HCT116 (cell line): ENCODE data around the gene RAP1GAP2. TPM values are rescaled to one million over a fixed set of nuclear protein-coding genes. Genes with fewer than 3 reads are reported as not detected.
"Not testable (repeated sequence)": the region's sequence is repeated elsewhere in the genome, so short reads cannot be mapped to it uniquely, and the experiment has no call there.

ENCODE experiments used
- ATAC-seq: fragments of 200-7000 bp; cut with Tn5 transposase; 2 replicates; pipeline ENCODE4 v1.9.1; 2020; ENCODE audit warnings: mild to moderate bottlenecking, moderate library complexity
- BruUV-seq: library from RNA; stranded (reverse); fragments of 400-500 nt; replicated peaks from 2 replicates; lab custom pipeline; 2021; lab: Mats Ljungman, UMichigan
- CTCF ChIA-PET: fragments of 300-600 bp; sonication (Branson Sonifier 250); formaldehyde crosslinking; loops from one replicate; lab custom pipeline; 2021; ENCODE audit warnings: antibody characterized with exemption; lab: Charles Lee
- POLR2A ChIA-PET: fragments of 300-600, 350-600 bp; sonication (Branson Sonifier 250); formaldehyde crosslinking; loops from one replicate; lab custom pipeline; 2021; ENCODE audit warnings: antibody characterized with exemption; lab: Charles Lee
- RAD21 ChIA-PET, 2 experiments: fragments of 300-600 bp; sonication (Branson Sonifier 250); formaldehyde crosslinking; loops; one replicate each; lab custom pipeline; 2023; ENCODE audit warnings: low total read pairs in 2 of 2; ENCODE audit not compliant: uncharacterized antibody in 2 of 2, unreplicated experiment in 2 of 2, low non-redundant PET in 1 of 2; lab: Charles Lee
- DNase-seq: peaks from one replicate; pipeline ENCODE4 v3.0.0-alpha.2; 2010; ENCODE audit warnings: low read depth, low spot score
- H2AFZ ChIP-seq: fragments of 200-600 bp; shearing (Covaris generic), sonication (generic); 2 replicates; pipeline ENCODE4 v1.6.1; 2017; ENCODE audit warnings: low read depth, mixed run types, mixed read lengths, antibody characterized with exemption, low read length; ENCODE audit not compliant: poor library complexity, severe bottlenecking
- H3K27ac ChIP-seq: 2 replicates; pipeline ENCODE4 v1.5.1; 2012; ENCODE audit warnings: low read depth, low read length
- H3K27me3 ChIP-seq: fragments of 200-600 bp; sonication (generic); 2 replicates; pipeline ENCODE4 v1.6.1; 2016; ENCODE audit warnings: mixed run types, low read length, mixed read lengths; ENCODE audit not compliant: insufficient read depth
- H3K36me3 ChIP-seq, 2 experiments: fragments of 200-500 bp in 1 of 2; fragments of 200-600 bp in 1 of 2; sonication (Bioruptor generic) in 1 of 2; sonication (generic) in 1 of 2; 2 replicates each; pipeline versions ENCODE4 v1.5.1 to v1.6.1; 2014 to 2016; ENCODE audit warnings: low read length in 2 of 2, inconsistent platforms in 1 of 2, mixed read lengths in 1 of 2, mixed run types in 1 of 2; ENCODE audit not compliant: insufficient read depth in 2 of 2, control insufficient read depth in 1 of 2
- H3K4me1 ChIP-seq, 2 experiments: fragments of 200-600 bp in 1 of 2; sonication (generic) in 1 of 2; 2 replicates each; pipeline versions ENCODE4 v1.5.1 to v1.6.1; 2012 to 2017; ENCODE audit warnings: low read length in 2 of 2, inconsistent platforms in 1 of 2, mild to moderate bottlenecking in 1 of 2, mixed read lengths in 1 of 2, mixed run types in 1 of 2, moderate library complexity in 1 of 2; ENCODE audit not compliant: insufficient read depth in 2 of 2, control insufficient read depth in 1 of 2
- H3K4me2 ChIP-seq: fragments of 200-600 bp; sonication (generic); 2 replicates; pipeline ENCODE4 v1.6.1; 2017; ENCODE audit warnings: mixed run types, low read length, mixed read lengths
- H3K4me3 ChIP-seq, 2 experiments: fragments of 200-600 bp in 1 of 2; sonication (generic) in 1 of 2; replicated peaks in 1 of 2; 2 replicates each; pipeline ENCODE4 v1.5.1; 2011 to 2016; ENCODE audit warnings: low read length in 2 of 2, control low read depth in 1 of 2, low read depth in 1 of 2, mild to moderate bottlenecking in 1 of 2, mixed read lengths in 1 of 2, mixed run types in 1 of 2
- H3K79me2 ChIP-seq: fragments of 200-600 bp; sonication (generic); 2 replicates; pipeline ENCODE4 v1.6.1; 2017; ENCODE audit warnings: mild to moderate bottlenecking, mixed run types, low read length, moderate library complexity, mixed read lengths; ENCODE audit not compliant: insufficient read depth
- H3K9ac ChIP-seq: fragments of 200-600 bp; sonication (generic); 2 replicates; pipeline ENCODE4 v1.6.1; 2016; ENCODE audit warnings: low read length, mixed read lengths
- H3K9me2 ChIP-seq: fragments of 200-600 bp; sonication (generic), shearing (Covaris generic); 2 replicates; pipeline ENCODE4 v1.6.1; 2017; ENCODE audit warnings: mixed run types, mild to moderate bottlenecking, moderate library complexity; ENCODE audit not compliant: insufficient read depth
- H3K9me3 ChIP-seq, 2 experiments: fragments of 200-500 bp in 1 of 2; fragments of 200-600 bp in 1 of 2; sonication (Bioruptor generic) in 1 of 2; sonication (generic) in 1 of 2; 2 replicates each; pipeline ENCODE4 v1.6.1; 2014 to 2017; ENCODE audit warnings: low read length in 2 of 2, mixed read lengths in 2 of 2, inconsistent platforms in 1 of 2, low read depth in 1 of 2, mild to moderate bottlenecking in 1 of 2, mixed run types in 1 of 2, moderate library complexity in 1 of 2; ENCODE audit not compliant: control insufficient read depth in 1 of 2, insufficient read depth in 1 of 2
- H4K20me1 ChIP-seq: fragments of 200-600 bp; sonication (generic), shearing (Covaris generic); 2 replicates; pipeline ENCODE4 v1.6.1; 2017; ENCODE audit warnings: mixed run types, mild to moderate bottlenecking, moderate library complexity; ENCODE audit not compliant: insufficient read depth
- CBX3 ChIP-seq: IDR thresholded peaks from 2 replicates; pipeline ENCODE4 v1.6.1; 2012; ENCODE audit warnings: low read depth
- CEBPB ChIP-seq: IDR thresholded peaks from 2 replicates; pipeline ENCODE4 v1.6.1; 2012; ENCODE audit warnings: low read depth
- CTCF ChIP-seq, 3 experiments: fragments of 200-600 bp in 1 of 3; sonication (generic) in 1 of 3; IDR thresholded peaks in 2 of 3; conservative IDR thresholded peaks in 1 of 3; 2 replicates each; pipeline ENCODE4 v1.5.1; 2012 to 2017; ENCODE audit warnings: low read depth in 2 of 3, low read length in 2 of 3, antibody characterized with exemption in 1 of 3, borderline replicate concordance in 1 of 3, control low read depth in 1 of 3, mild to moderate bottlenecking in 1 of 3, mixed read lengths in 1 of 3, mixed run types in 1 of 3, moderate library complexity in 1 of 3; ENCODE audit not compliant: insufficient read depth in 1 of 3
- EGR1 ChIP-seq: IDR thresholded peaks from 2 replicates; pipeline ENCODE4 v1.6.1; 2012; ENCODE audit warnings: low read depth
- RAD21 ChIP-seq: IDR thresholded peaks from 2 replicates; pipeline ENCODE4 v1.6.1; 2012; ENCODE audit warnings: low read depth, mild to moderate bottlenecking
- YY1 ChIP-seq: IDR thresholded peaks from 2 replicates; pipeline ENCODE4 v1.6.1; 2011; ENCODE audit warnings: low read length, low read depth, moderate library complexity, mild to moderate bottlenecking; ENCODE audit not compliant: insufficient replicate concordance; ENCODE audit errors: extremely low read depth
- intact Hi-C: fragments of 100-400 bp; cut with micrococcal nuclease; formaldehyde crosslinking; loops from 2 replicates; pipeline ENCODE4 v1.10.0; 2022
- total RNA-seq: library from RNA; stranded (reverse); gene quantifications from one replicate; pipeline ENCODE4 v1.2.1, GENCODE V29; 2021; ENCODE audit not compliant: unreplicated experiment

RAP1GAP2 gene
- total RNA-seq, 1 experiment from 2014 or later: 54.6 TPM

- H3K9me3 ChIP-seq, H4K20me1 ChIP-seq, intact Hi-C loops, H3K4me3 ChIP-seq, ATAC-seq, H2AFZ ChIP-seq, H3K27me3 ChIP-seq, BruUV-seq, H3K36me3 ChIP-seq, RAD21 ChIA-PET, H3K27ac ChIP-seq, POLR2A ChIA-PET, DNase-seq, H3K9me2 ChIP-seq, H3K9ac ChIP-seq, H3K4me2 ChIP-seq, H3K79me2 ChIP-seq: not testable (repeated sequence)
- H3K4me1 ChIP-seq: peaks cover 11 to 18% of the 10 kb centered on the region in 2 experiments
- CTCF ChIA-PET: interaction anchor here (1.8 to 2.1 kb wide), 3 partner anchors 8 to 228 kb away, joined by 8 to 9 read pairs (median 8); no protein-coding TSS in a partner anchor
Measured at GRCh38 chr17:2785376-2785775, 10.9 kb upstream of the RAP1GAP2 start.

- H3K27ac ChIP-seq: no peak overlapping the region
- CTCF ChIA-PET: interaction anchor here (0.7 to 2.1 kb wide), 10 partner anchors 8 to 404 kb away, joined by 3 to 9 read pairs (median 3); no protein-coding TSS in a partner anchor
- no peak overlapping the region for H3K4me3 ChIP-seq
- peaks cover 11 to 18% of the 10 kb centered on the region in 2 experiments for H3K4me1 ChIP-seq
- DNase-seq: peak; percentile 84
- TF ChIP-seq RAD21: peak; percentile 88
- TF ChIP-seq EGR1: no peak
- peak; percentile 92 to 98 (median 95) for TF ChIP-seq CTCF (IDR thresholded peaks at IDR 0.05 in 2 of 3, conservative IDR thresholded peaks at IDR 0.05 in 1 of 3; ENCODE audit: borderline replicate concordance in 1 of 3, insufficient read depth in 1 of 3, low read depth in 2 of 3, low read length in 2 of 3)
- peak; percentile 93 for TF ChIP-seq YY1
- no peak for TF ChIP-seq CBX3
- TF ChIP-seq CEBPB: no peak
- TF ChIP-seq, all 23 proteins: peak for 3
- no TSS peak for BruUV-seq
- Histone ChIP-seq H3K36me3 (no peaks in the 10 kb centered on the region), H3K4me2 (peak overlapping the region; percentile 43), H3K9me2 (no peaks in the 10 kb centered on the region), H3K79me2 (no peaks in the 10 kb centered on the region), H3K27me3 (no peaks in the 10 kb centered on the region), H3K9me3 (no peaks in the 10 kb centered on the region), H4K20me1 (no peaks in the 10 kb centered on the region), H2AFZ (no peak overlapping the region), H3K9ac (no peak overlapping the region)
- ATAC-seq: peak; percentile 98
- ChIA-PET POLR2A (no interaction called here), RAD21 (no interaction called here)
- intact Hi-C loops: no loop called here
Measured at GRCh38 chr17:2786176-2786881, 9.9 kb upstream of the RAP1GAP2 start.
